GM18520 (cell line): ENCODE results near the gene CRYGS.
"Not testable (repeated sequence)": the region's sequence is repeated elsewhere in the genome, so short reads cannot be mapped to it uniquely, and the experiment has no call there.

Experiments
- ATAC-seq: cut with Tn5 transposase; IDR thresholded peaks from one replicate; pipeline ENCODE4 v1.9.1; 2021; ENCODE audit not compliant: unreplicated experiment

CRYGS gene

DNA sequence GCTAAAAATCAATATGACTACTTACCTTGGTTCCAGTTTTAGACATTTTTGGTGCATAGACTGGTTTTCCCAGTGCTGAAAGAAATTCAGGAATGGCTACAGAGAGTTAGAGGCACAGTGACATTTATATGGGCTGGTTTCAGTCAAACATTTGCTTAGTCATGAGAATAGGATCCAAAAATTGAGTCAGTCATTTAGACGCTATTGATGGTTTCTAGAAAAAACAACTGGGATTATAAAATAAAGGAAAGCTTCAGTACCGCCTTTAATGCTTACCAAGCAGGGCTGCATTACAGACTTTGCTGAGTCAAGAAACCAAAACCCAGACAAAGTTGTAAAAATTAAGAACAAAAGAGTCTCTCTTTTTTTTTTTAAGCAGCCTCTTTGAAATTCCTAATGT is at the start of gene CRYGS:
TSS of gene CRYGS (minus strand) at position 100 of the 400 bp plus-strand sequence. CDS start at position 46, 54 bp downstream.
- ATAC-seq, result no peak

DNA sequence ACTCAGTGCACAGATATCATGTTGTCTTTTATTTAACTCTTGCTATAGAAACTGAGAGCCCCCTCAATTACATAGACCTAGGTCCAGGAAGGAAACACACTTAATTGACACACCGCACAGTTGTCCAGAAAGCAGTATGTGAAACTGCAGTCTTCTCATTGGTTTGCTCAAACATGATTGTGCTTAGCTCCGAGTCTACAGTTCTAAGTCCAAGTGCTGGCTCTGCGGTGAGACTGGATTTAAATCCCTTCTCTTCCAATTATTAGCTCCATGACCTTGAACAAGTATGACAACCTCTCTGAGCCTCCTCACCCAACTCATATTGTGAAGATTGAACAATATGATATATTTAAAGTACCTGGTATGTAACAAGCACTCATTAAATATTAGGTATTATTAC is 49.7 kb upstream of the CRYGS start:
- ATAC-seq, result no peak

DNA sequence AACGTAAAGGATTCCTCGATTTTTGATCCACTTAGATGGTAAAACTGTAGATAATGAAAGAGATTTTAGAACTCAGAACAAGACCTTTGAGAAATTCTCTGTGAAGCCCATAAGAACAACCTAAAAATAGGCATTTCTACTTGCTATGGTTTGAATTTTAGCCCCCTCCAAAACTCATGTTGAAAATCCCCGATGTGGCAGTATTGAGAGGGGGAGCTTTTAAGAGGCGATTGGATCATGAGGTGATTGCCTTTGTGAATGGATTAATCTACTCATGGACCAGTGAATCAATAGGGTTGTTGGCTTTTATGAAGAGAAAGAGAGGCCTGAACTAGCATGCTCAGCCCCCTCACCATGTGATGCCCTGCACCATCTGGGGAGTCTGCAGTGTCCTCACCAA is 48.5 kb upstream of the CRYGS start:
- no peak for ATAC-seq

DNA sequence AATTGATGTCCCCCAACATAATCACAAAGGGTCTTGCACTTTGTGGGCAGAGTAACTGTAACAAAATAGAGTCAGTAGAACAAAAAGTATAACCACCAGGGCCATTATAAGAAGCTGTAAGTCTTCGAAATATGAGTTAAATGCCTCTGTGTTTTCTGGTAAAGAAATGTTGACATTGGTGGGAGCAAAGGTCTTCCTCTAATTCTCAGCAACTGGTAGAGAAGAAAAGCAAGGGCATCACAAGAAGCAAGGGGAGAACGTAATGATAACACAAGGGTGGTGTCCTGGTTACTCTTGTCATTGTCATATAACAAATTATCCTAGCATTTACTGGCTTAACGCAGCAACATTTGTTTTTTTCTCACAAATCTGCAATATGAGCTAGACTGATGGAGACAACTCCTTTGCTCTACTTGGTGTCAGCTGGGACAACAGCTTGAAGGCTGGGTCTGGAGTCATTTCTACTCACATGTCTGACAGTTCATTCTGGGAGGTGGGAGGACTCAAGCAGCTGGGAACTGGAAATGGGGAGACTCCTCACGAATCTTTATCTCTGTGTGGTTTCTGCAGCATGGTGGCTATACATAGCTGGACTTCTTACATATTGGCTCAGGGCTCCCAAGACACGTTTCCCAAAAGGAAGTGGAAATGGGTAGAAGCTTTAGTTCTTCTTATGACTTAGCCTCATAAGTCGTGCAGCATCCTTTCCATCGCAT is 46.6 kb upstream of the CRYGS start:
- no peak for ATAC-seq

DNA sequence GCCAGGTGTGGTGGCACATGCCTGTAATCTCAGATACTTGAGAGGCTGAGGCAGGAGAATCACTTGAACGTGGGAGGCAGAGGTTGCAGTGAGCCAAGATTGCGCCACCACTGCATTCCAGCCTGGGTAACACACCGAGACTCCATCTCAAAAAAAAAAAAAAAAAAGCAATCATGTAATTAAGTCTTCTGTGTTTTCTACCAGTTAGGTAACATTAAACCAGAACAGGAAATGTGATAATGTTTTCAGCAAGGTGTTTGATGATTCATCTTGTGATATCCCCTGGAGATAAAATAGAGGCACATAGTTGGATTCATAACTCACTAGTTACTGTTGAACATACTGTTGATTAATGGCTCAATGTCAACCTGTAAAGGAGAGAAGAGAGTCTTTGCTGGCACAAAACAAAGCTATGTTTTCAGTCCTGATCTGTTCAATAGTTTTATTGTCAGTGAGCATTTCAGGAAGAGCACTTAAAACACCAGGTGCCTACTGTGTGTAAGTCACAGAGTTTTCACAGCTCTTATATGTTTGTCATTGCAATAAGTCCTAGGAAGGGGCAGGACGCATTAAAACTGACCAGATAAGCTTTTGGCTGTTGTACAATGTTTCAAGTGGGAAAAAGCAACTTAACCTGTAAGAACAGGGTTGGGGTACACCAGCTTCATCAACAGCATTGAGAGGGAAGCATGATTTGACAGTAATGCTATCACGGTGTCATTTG is 45.8 kb upstream of the CRYGS start:
- no peak for ATAC-seq

DNA sequence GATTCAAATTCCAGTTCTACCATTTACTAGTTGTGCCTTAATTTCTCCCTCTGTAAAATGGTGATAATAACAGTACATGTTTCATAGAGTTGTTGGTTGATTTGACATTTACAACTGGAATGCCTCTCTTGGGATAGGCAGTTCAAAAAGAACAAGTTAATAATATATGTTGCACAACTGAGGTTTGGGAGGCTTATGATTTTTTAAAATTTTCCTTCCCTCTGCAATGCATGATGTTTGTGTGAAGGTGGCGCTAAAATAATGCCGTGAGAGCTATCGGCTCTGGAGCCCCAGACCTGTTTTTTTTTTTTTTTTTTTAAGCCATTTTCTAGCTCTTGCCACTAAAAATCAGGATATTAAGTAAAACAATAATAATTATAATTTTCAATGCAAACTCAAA is 44.9 kb upstream of the CRYGS start:
- ATAC-seq, result no peak

DNA sequence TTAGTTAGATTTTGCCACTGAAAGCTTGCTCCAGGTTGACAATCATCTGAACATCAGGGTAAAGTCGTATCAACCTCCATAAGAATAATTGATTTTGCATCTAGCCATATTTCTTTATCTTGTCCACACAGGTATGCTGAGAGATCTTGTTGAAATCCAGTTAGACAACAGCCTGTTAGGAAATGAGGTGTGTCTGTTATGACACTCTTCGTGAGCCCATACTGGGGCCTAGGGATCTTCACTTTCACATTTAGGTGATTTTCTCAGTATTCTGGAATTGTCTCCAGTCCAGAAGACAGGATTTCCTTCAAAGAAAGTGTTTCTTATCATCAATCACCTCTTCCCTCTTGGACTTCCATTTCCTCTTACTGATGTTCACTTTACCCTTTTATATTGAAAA is 44.5 kb upstream of the CRYGS start:
- ATAC-seq, result no peak

DNA sequence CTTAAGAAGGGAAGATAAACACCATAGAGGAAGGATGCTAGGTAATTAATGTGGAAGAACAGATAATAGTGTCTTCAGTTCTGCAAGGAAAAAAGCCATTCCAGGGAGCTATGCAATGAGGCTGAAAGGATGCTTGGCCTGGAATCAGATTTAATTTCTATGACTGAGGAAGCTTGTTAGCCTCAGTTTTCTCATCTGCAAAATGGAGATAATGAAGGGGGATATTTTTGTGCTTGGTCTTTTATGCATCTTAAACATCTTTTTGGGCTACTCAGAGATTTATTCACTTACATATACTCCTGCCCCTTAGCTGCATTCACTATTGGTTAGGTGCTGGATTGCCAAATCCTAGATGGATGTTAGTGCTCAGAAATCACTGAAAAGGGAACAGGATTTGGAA is 43.0 kb upstream of the CRYGS start:
- no peak for ATAC-seq

DNA sequence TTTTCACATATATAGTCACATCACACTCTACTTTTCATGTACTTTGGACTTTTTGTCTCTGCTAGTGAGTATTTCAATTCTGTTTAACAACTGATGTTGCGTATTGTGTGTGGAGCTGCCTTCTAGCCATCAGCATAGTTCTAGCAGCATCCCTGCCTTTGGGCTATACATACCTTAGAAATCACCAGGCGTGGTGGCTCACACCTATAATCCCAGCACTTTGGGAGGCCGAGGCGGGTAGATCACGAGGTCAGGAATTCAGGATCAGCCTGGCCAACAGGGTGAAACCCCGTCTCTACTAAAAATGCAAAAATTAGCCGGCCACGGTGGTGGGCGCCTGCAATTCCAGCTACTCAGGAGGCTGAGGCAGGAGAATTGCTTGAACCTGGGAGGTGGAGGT is 42.1 kb upstream of the CRYGS start:
- not testable (repeated sequence) for ATAC-seq

DNA sequence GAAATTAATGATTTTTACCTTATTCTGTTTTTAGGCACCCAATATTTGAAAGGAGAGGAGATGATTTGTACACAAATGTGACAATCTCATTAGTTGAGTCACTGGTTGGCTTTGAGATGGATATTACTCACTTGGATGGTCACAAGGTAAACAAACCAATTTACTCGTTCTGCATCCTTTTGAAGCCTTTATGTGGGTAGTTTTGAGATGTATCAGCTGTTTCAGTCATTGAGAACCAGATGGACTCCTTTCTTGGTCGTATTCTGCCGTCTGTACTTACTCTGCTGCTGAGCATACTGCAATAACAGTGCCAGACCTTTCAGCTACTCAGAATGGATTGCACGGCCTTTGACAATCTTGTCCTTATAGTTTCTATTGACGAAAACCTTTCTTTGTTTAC is 39.7 kb upstream of the CRYGS start:
- no peak for ATAC-seq

DNA sequence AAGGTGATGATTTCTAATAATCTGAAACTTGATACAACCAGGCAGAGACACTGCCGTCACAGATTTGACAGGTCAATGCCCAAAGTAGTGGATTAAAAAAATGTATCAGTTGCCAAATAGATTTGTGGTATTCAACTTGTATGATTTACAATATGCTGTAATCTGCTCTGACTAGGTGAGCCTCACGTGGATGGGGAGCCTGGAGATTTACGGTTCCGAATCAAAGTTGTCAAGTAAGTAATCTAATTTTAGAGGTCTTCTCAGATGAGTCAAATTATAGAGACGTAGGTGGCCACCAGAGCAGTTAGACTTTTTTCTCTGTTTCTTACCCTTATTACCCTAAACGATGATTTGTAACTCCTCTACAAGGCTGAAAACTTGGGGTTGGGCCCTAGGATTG is 38.4 kb upstream of the CRYGS start:
- no peak for ATAC-seq

DNA sequence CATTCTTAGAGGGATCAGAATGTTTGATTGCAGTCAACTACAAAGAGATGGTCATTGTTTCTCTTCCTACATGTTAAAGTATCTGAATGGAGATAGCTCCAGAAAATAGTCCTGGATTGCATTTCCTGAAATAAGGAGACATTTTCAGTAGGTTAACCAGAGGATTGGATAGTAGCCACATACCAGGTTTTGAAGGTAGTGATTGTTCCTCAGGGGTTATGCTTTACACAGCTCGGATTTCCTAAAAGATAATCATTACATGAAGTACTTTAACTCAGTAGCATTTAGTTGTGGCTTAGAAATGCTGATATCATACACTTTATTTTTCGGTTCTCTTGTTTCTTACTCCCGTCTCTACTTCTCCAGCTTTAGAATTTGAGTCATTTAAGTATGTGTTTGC is 36.6 kb upstream of the CRYGS start:
- no peak for ATAC-seq

DNA sequence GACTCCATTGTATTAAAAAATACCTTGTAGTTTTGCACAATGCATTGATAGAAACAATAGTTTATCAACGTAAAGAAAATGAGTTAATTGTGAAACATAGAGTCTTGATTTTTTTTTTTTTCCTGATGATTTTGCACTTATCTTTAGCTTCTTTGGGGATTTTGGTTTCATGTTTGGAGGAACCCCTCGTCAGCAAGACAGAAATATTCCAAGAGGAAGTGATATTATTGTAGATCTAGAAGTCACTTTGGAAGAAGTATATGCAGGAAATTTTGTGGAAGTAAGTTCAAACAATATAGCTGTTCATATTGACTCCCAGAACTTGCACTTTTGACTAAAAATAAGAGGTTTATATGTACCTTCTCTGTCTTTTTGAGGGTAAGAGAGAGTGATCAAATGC is 33.3 kb upstream of the CRYGS start:
- ATAC-seq, result no peak

DNA sequence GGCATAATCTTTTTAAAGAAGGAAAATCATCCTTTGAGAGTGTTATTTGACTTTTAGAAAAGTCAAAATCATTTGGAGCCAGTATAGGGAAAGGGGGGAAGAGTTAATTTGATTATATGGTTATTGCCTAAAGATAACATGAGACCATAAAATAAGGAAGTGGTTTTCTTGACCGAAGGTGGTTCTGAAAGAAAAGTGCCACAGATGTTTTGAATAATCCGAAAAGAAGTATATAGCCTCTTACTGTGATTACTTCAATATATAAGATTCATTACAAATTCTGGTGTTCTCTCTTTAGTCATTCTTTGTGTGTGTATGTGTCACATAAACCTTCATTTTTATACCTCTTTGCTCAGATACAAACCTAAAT is 27.4 kb upstream of the CRYGS start:
- no peak for ATAC-seq

DNA sequence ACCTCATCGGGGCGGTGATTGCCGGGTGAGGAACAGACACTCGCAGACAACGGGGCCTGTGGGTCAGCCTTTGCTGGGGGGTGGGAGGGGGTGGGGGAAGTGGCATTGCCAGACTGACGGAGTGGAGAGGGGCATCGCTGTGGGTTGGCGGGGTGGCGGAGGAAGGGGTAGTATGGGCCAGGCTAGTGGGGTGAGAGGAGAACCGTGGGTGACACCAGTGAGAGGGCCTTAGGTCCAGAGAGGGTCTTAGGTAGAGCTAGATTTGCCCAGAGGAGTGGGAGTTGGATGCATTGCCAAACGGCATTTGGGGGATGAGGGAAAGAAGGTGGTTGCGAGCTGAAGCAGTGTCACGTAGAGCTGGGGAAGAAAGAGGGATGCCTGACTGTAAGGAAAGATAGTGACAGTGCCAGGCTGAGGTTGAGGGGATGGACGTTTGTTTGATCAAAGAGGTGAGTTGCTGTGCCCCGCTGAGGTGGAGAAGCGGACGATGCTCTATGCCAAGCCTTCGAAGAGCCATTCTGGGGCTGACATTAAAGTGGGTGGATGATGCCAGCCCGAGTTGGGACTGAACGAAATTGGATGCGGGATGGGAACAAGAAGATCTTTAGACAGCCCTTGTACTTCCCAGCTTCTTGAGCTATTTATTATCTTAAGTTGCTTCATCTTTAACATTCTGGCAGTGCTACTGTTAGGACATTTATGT is 26.9 kb upstream of the CRYGS start:
- no peak for ATAC-seq

DNA sequence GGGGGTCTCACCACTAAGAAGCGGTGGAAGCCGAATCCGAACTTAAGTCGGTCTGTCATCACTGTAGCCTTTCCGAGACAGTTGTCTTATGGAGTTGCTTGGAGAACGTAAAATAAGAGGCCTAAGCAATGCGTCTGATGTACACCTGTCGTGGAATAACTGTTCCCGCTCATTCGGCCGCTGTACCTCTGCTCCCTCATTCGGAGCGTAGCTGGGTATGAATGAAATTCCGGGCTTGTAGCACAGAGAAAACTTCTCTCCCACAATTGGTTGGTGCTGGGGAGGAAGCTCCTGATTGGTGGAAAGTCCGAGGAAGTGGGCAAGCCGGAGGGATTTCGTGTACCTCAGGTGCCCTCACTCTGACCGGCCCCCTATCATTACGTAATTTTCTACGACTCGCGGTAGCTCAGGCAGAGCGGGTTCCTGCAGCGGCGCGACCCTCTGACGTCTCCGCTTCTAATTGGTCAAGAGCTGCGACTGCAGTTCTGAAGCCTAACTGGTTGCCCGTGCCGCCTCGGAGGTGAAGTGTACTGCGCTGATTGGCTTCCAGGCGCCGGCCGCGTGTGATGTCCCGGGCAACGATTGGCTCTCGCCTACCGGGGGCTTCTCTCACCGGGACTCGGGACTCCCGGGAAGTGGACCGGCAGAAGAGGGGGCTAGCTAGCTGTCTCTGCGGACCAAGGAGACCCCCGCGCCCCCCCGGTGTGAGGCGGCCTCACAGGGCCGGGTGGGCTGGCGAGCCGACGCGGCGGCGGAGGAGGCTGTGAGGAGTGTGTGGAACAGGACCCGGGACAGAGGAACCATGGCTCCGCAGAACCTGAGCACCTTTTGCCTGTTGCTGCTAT is 26.1 kb upstream of the CRYGS start, which contains the start of gene DNAJB11:
TSS of gene DNAJB11 (plus strand) at position 625 of the 845 bp plus-strand sequence. CDS start at position 803, 178 bp downstream.
- ATAC-seq, result peak; percentile 83

DNA sequence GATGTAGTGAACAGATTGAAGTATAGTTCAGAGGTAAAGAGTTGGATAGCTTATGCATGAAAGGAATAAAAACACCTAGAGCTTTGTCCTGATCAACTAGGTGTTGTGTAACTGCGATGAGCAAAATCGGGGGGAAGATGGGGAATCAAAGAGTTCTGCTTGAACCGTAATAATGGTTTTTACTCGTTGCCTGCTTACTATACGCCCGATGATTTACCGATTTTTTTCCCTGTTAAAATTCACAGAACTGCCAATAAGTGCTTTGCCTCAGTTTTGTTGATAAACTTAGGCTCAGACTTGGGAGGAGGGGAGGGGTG is 25.6 kb upstream of the CRYGS start:
- no peak for ATAC-seq

DNA sequence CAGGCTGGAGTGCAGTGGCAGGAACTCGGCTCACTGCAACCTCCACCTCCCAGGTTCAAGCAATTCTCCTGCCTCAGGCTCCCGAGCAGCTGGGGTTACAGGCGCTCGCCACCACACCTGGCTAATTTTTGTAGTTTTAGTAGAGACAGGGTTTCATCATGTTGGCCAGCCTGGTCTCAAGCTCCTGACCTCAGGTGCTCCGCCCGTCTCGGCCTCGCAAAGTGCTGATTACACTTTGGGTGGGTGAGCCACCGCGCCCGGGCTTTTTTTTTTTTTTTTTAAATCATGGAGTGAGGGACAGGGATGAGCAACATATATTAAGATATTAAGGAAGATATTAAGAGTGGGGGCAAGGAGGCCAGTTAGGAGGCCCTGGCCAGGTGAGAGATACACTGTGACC is 25.2 kb upstream of the CRYGS start:
- ATAC-seq, result not testable (repeated sequence)

DNA sequence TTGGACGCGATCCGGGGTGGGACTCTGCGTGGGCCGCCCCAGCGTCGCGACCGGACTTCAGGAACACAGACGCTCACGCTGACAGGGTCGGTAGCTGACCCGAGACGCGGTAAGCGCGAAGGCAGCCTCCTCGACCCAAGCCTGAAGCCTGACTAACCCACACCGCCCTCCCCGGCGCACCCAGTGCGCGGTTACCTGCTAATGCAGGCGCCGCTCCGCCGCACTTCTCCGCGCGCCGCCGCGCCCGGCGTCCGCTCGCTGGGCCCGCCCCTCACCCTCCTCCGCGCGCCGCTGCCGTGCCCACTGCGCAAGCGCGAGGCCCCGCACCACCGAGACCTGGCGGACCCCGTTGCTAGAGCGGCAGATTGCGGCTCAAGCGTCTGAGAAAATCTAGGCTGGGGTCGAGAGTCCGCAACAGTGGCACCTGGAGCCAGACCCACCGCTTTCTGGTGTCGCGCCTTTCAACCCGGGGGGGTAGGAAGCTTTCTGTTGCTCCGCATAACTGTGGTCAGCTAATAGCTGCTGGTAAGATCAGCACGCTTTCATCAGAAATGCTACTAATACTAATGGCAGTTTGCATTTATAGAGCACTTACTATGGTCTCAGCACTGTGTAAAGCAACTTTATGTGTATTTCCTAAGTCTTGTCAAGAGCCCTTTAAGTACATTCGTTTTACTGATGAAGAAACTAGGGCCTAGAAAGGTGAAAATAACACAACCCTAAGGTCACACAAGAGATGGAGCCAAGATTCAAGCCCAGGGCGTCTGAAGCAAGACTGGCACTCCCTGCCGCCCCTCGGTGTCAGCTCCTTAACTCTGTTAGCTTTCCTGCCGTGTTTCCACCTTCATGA is 23.1 kb upstream of the CRYGS start, which contains the start of gene TBCCD1:
TSS of gene TBCCD1 (minus strand) at position 268 of the 850 bp plus-strand sequence. CDS start 3,010 bp downstream, outside the sequence.
- peak; percentile 36 for ATAC-seq

DNA sequence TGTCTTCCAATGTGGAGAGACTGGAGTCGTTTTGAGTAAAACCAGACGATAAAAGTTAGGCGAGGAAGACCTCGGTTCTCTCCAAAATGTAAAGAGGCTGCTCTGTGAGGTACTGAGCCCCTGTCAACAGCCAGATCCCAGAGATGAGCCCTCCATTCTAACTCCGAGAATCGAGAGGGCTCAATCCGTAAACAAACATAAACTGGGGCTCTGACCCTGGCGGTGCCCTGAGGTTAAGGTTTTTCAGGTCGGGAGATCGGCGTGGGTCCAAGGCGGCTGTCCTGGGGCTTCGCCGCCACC is 22.5 kb upstream of the CRYGS start:
- ATAC-seq, result no peak
